Measurements from ENCODE around the gene KRTAP13-4. TPM values are rescaled to one million over a fixed set of nuclear protein-coding genes. Genes with fewer than 3 reads are reported as not detected.

KRTAP13-4 gene
- total RNA-seq, 4 donors from 2014 or later, result not detected

DNA sequence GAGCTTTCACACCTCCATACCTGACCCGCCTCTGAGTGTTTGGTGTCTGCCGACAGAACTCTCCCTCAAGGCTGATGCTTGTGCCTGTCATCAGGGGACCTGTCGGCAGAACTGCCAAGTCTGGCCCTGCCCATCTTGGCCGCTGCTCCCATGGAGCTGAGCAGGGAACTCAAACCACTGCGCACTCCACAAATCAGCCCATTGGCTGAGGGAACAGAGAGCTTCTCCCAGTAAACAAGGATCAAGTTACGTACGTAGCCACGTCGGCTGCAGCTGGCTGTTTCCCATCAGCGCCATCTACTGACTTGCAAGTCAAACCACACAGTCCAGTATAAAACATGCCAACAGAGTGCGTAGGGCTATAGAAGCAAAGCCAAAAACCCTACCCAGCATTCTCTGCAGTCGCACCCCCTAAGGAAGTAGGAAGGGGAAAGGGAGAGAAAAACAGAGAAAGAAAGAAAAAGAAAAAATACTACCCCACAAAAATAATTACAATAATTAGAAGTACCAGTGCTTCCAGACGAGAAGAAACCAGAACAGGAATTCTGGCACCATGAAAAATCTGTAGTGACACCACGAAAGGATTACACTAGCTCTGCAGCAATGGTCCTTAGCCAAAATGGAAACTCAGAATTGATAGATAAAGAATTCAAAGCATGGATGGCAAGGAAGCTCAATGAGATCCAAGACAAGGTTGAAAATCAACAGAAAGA, 21.1 kb upstream of the KRTAP13-4 start:
- Histone ChIP-seq H3K27ac (no peak overlapping the region), H3K9me3 (no peaks in the 10 kb centered on the region), H3K27me3 (no peaks in the 10 kb centered on the region), H3K4me1 (no peaks in the 10 kb centered on the region), H3K4me3 (no peak overlapping the region), H3K36me3 (no peaks in the 10 kb centered on the region)
- DNase-seq, result peak; percentile 54
- 42 to 48% methylated on average over 4 to 14 of the region's 14 CpGs for WGBS, 2 donors (ENCODE audit: low coverage in 1 of 2)
- TF ChIP-seq, protein P1, sequence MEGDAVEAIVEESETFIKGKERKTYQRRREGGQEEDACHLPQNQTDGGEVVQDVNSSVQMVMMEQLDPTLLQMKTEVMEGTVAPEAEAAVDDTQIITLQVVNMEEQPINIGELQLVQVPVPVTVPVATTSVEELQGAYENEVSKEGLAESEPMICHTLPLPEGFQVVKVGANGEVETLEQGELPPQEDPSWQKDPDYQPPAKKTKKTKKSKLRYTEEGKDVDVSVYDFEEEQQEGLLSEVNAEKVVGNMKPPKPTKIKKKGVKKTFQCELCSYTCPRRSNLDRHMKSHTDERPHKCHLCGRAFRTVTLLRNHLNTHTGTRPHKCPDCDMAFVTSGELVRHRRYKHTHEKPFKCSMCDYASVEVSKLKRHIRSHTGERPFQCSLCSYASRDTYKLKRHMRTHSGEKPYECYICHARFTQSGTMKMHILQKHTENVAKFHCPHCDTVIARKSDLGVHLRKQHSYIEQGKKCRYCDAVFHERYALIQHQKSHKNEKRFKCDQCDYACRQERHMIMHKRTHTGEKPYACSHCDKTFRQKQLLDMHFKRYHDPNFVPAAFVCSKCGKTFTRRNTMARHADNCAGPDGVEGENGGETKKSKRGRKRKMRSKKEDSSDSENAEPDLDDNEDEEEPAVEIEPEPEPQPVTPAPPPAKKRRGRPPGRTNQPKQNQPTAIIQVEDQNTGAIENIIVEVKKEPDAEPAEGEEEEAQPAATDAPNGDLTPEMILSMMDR (IDR thresholded peaks at IDR 0.05), result peak in 4 of 5 experiments; percentile 32 to 50 (median 38)
- no peak for TF ChIP-seq EP300 (IDR thresholded peaks at IDR 0.05; ENCODE audit: low read depth)
- intact Hi-C loops (cut with DNase I; ENCODE audit: low total_unique reads), result no loop called here
- in situ Hi-C loops (cut with MboI; ENCODE audit: low pct_ligation_motif_present in 1 of 4, low pct_unique_long_range_greater_than_20kb in 1 of 4, low sequenced_read_pairs in 3 of 4), result no loop called here

DNA sequence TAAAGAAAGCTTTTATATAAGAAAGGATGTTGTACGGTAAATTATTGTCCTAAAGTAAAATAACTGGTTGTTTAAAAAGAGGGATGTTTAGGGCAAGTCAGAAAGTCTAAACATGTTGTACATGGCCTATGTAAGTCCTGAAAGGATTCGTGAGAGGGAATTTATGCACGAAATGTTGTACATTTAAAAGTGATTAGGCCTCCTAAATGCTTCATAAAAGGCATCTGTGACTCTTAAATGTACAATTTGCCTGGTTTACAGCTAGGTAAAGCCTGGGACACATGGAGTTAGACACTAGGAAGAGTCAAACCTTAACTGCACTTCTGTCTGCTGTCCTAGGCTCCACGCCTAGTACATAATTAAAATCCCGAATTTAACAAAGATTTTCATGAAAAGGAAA, 14.0 kb upstream of the KRTAP13-4 start:
- no peak overlapping the region for H3K4me3 ChIP-seq
- H3K27me3 ChIP-seq, result no peaks in the 10 kb centered on the region
- TF ChIP-seq POLR2AphosphoS5 (IDR thresholded peaks at IDR 0.05) (no peak), EP300 (IDR thresholded peaks at IDR 0.05; ENCODE audit: low read depth) (no peak), POLR2A (IDR thresholded peaks at IDR 0.05) (no peak)
- TF ChIP-seq, protein P1 (IDR thresholded peaks at IDR 0.05), result no peak
- no peak for DNase-seq
- no peaks in the 10 kb centered on the region for H3K36me3 ChIP-seq
- in situ Hi-C loops (cut with MboI; ENCODE audit: low pct_ligation_motif_present in 1 of 4, low pct_unique_long_range_greater_than_20kb in 1 of 4, low sequenced_read_pairs in 3 of 4), result no loop called here
- intact Hi-C loops (cut with DNase I; ENCODE audit: low total_unique reads), result no loop called here
- H3K27ac ChIP-seq, result no peak overlapping the region
- WGBS, 2 donors (ENCODE audit: low coverage in 1 of 2), result 62 to 84% methylated on average over 5 of the region's 5 CpGs
- H3K4me1 ChIP-seq, result no peaks in the 10 kb centered on the region
- no peaks in the 10 kb centered on the region for H3K9me3 ChIP-seq

DNA sequence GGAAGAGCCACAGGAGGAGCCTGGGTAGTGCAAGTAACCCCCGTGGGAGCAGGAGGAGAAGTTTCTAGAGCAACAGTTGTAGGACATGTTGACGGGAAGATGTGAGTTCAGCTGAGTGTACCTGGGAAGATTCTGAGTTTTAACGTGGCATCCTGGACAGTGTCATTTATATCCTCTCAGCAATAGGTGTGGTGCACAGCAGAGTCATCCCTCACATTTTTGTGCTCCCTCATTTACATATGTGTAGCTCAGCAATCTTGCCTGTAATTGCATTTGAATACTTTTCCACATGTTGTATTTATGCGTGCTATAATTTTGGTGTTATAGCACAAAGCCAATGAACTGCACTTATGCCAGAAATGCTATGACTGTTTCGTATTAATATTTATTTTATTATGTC, 4.2 kb upstream of the KRTAP13-4 start, which contains the start of gene KRTAP13-3:
KRTAP13-3 (minus strand) TSS at position 101 of the 400 bp plus-strand sequence; CDS start at position 87, 14 bp downstream.
- no peak for DNase-seq
- Histone ChIP-seq H3K4me1 (no peaks in the 10 kb centered on the region), H3K27ac (no peak within 1 kb of the TSS), H3K9me3 (no peaks in the 10 kb centered on the region), H3K4me3 (no peak within 1 kb of the TSS), H3K36me3 (no peaks in the 10 kb centered on the region), H3K27me3 (no peaks in the 10 kb centered on the region)
- TF ChIP-seq, protein P1 (IDR thresholded peaks at IDR 0.05), result no peak
- TF ChIP-seq POLR2A (IDR thresholded peaks at IDR 0.05) (no peak), EP300 (IDR thresholded peaks at IDR 0.05; ENCODE audit: low read depth) (no peak), POLR2AphosphoS5 (IDR thresholded peaks at IDR 0.05) (no peak)
- 72 to 75% methylated on average over 4 to 5 of the region's 5 CpGs for WGBS, 2 donors (ENCODE audit: low coverage in 1 of 2)
- intact Hi-C loops (cut with DNase I; ENCODE audit: low total_unique reads) (no loop called here), in situ Hi-C loops (cut with MboI; ENCODE audit: low pct_ligation_motif_present in 1 of 4, low pct_unique_long_range_greater_than_20kb in 1 of 4, low sequenced_read_pairs in 3 of 4) (no loop called here)

DNA sequence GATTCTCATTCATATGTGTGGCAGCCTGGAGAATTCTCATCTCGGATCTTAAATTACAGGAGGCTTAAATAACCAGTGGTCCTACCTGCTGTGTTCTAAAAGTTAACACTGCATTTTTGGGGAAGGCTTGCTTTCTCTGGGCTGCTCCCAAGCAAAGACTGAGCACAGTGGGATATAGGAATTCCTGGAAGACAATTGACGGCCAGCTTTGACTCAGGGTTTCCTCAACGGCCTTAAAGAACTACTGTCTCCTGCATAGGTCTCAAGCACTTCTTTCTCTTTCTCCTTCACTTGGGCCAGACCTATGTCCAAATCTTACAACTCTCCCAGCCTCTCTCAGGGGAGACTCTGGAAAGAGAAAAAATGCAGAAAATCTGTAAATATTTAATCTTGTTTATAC, 3.3 kb upstream of the KRTAP13-4 start:
- Histone ChIP-seq H3K27ac (no peak overlapping the region), H3K4me3 (no peak overlapping the region), H3K9me3 (no peaks in the 10 kb centered on the region), H3K4me1 (no peaks in the 10 kb centered on the region), H3K36me3 (no peaks in the 10 kb centered on the region), H3K27me3 (no peaks in the 10 kb centered on the region)
- WGBS, 2 donors (ENCODE audit: low coverage in 1 of 2), result 56% methylated on average over 3 of the region's 3 CpGs; no CpG with 5 or more reads in 1 of the 2 donors
- intact Hi-C loops (cut with DNase I; ENCODE audit: low total_unique reads) (no loop called here), in situ Hi-C loops (cut with MboI; ENCODE audit: low pct_ligation_motif_present in 1 of 4, low pct_unique_long_range_greater_than_20kb in 1 of 4, low sequenced_read_pairs in 3 of 4) (no loop called here)
- DNase-seq, result no peak
- TF ChIP-seq POLR2AphosphoS5 (IDR thresholded peaks at IDR 0.05) (no peak), EP300 (IDR thresholded peaks at IDR 0.05; ENCODE audit: low read depth) (no peak), POLR2A (IDR thresholded peaks at IDR 0.05) (no peak)
- TF ChIP-seq, protein P1 (IDR thresholded peaks at IDR 0.05), result no peak
